Smooth muscle cell (in vitro differentiated cells): ENCODE measurements around the gene GP1BB. TPM values are rescaled to one million over a fixed set of nuclear protein-coding genes. Genes with fewer than 3 reads are reported as not detected.

Experiments
- DNase-seq: peaks from one replicate; lab custom pipeline; 2025; ENCODE audit not compliant: unreplicated experiment; lab: John Stamatoyannopoulos, UW
- H2AFZ ChIP-seq: fragments of 200-600 bp; sonication (generic); 2 replicates; pipeline ENCODE4 v1.6.0; 2016; ENCODE audit warnings: antibody characterized with exemption, low read depth, mild to moderate bottlenecking
- H3F3A ChIP-seq: fragments of 200-600 bp; sonication (generic); 2 replicates; pipeline ENCODE4 v1.6.0; 2017; ENCODE audit warnings: antibody characterized with exemption, low read depth
- H3K27ac ChIP-seq: fragments of 200-600 bp; sonication (generic); 2 replicates; pipeline ENCODE4 v1.5.1; 2016; ENCODE audit warnings: low read depth, mild to moderate bottlenecking
- H3K27me3 ChIP-seq: fragments of 200-600 bp; sonication (generic); 2 replicates; pipeline ENCODE4 v1.6.1; 2016; ENCODE audit warnings: low read depth, mild to moderate bottlenecking
- H3K36me3 ChIP-seq: fragments of 200-600 bp; sonication (generic); 2 replicates; pipeline ENCODE4 v1.5.1; 2016; ENCODE audit warnings: low read depth
- H3K4me1 ChIP-seq: fragments of 200-600 bp; sonication (generic); 2 replicates; pipeline ENCODE4 v1.5.1; 2016; ENCODE audit warnings: low read depth
- H3K4me2 ChIP-seq: fragments of 200-600 bp; sonication (generic); 2 replicates; pipeline ENCODE4 v1.6.0; 2016; ENCODE audit warnings: mild to moderate bottlenecking
- H3K4me3 ChIP-seq: fragments of 200-600 bp; sonication (generic); 2 replicates; pipeline ENCODE4 v1.5.1; 2016; ENCODE audit warnings: mild to moderate bottlenecking
- H3K79me2 ChIP-seq: fragments of 200-600 bp; sonication (generic); 2 replicates; pipeline ENCODE4 v1.6.0; 2016; ENCODE audit warnings: low read depth, mild to moderate bottlenecking
- H3K9ac ChIP-seq: fragments of 200-600 bp; sonication (generic); 2 replicates; pipeline ENCODE4 v1.6.0; 2016; ENCODE audit warnings: low read depth
- H3K9me3 ChIP-seq: fragments of 200-600 bp; sonication (generic); replicated peaks from 2 replicates; pipeline ENCODE4 v1.5.1; 2016; ENCODE audit warnings: low read depth
- H4K20me1 ChIP-seq: fragments of 200-600 bp; sonication (generic); 2 replicates; pipeline ENCODE4 v1.6.0; 2016; ENCODE audit warnings: low read depth
- CTCF ChIP-seq: fragments of 200-600 bp; sonication (generic); IDR thresholded peaks from 2 replicates; pipeline ENCODE4 v1.5.1; 2017; ENCODE audit warnings: borderline replicate concordance, mild to moderate bottlenecking, antibody characterized with exemption; ENCODE audit not compliant: insufficient read depth, poor library complexity, severe bottlenecking
- WGBS: methylation state at CpG from one replicate; pipeline ENCODE4 v1.1.7; 2016; ENCODE audit warnings: low lambda C conversion rate; 5-methylcytosine and 5-hydroxymethylcytosine counted together
- polyA plus RNA-seq: library from polyadenylated mRNA; unstranded; fragments of >200 nt; fragmentation: Nextera tagmentation; extraction: Ambion mirVana; gene quantifications from 2 replicates; pipeline ENCODE4 v1.2.1, GENCODE V29; 2016
- total RNA-seq: library from RNA; depleted of rRNA; stranded (reverse); fragments of >200 nt; gene quantifications from 2 replicates; pipeline ENCODE4 v1.2.3, GENCODE V29; 2014

GP1BB gene
- total and polyA plus RNA-seq, 2 experiments from 2014 or later = 0.94 to 9.7 TPM

- DNase-seq = peak; percentile 46
- Histone ChIP-seq H3K27me3 (peaks cover 16% of the 10 kb centered on the region), H3K79me2 (no peaks in the 10 kb centered on the region), H3K9me3 (no peaks in the 10 kb centered on the region), H3K27ac (no peak overlapping the region), H3K36me3 (no peaks in the 10 kb centered on the region), H3F3A (peaks cover 4% of the 10 kb centered on the region), H3K4me1 (peaks cover 26% of the 10 kb centered on the region), H2AFZ (peak overlapping the region; percentile 69), H4K20me1 (peaks cover 48% of the 10 kb centered on the region), H3K4me3 (peak overlapping the region; percentile 64), H3K4me2 (peak overlapping the region; percentile 89), H3K9ac (no peak overlapping the region)
- TF ChIP-seq CTCF = peak; percentile 95
- 37% methylated on average over 46 of the region's 96 CpGs for WGBS
These were observed 5.5 kb upstream of the GP1BB start for GRCh38 chr22:19717691-19718455.

- Histone ChIP-seq H3K9ac (no peak overlapping the region), H3K27me3 (peaks cover 23% of the 10 kb centered on the region), H3K36me3 (no peaks in the 10 kb centered on the region), H3K27ac (no peak overlapping the region), H3F3A (peaks cover 4% of the 10 kb centered on the region), H2AFZ (peak overlapping the region; percentile 69), H3K4me2 (peak overlapping the region; percentile 89), H3K4me3 (peak overlapping the region; percentile 64), H3K79me2 (no peaks in the 10 kb centered on the region), H3K9me3 (no peaks in the 10 kb centered on the region), H4K20me1 (peaks cover 55% of the 10 kb centered on the region), H3K4me1 (peaks cover 33% of the 10 kb centered on the region)
- WGBS = 4% methylated on average over 48 of the region's 70 CpGs
- no peak for DNase-seq
- TF ChIP-seq CTCF = no peak
These were observed 4.8 kb upstream of the GP1BB start for GRCh38 chr22:19718456-19719049.

GRCh38 chr22:19719050-19719482 is 4.3 kb upstream of the GP1BB start:
- H3K9me3 ChIP-seq = no peaks in the 10 kb centered on the region
- H2AFZ ChIP-seq = no peak overlapping the region
- no peaks in the 10 kb centered on the region for H3K79me2 ChIP-seq
- H3K27ac ChIP-seq = no peak overlapping the region
- peak overlapping the region; percentile 89 for H3K4me2 ChIP-seq
- peaks cover 33% of the 10 kb centered on the region for H3K4me1 ChIP-seq
- H4K20me1 ChIP-seq = peaks cover 58% of the 10 kb centered on the region
- H3K9ac ChIP-seq = no peak overlapping the region
- 25% methylated on average over 19 of the region's 31 CpGs for WGBS
- TF ChIP-seq CTCF = no peak
- no peaks in the 10 kb centered on the region for H3F3A ChIP-seq
- peak overlapping the region; percentile 64 for H3K4me3 ChIP-seq
- no peak for DNase-seq
- H3K27me3 ChIP-seq = peaks cover 27% of the 10 kb centered on the region
- no peaks in the 10 kb centered on the region for H3K36me3 ChIP-seq
